ENCODE results near the gene KCNJ6. TPM values are rescaled to one million over a fixed set of nuclear protein-coding genes. Genes with fewer than 3 reads are reported as not detected.

Gene KCNJ6
- total RNA-seq, 2 donors from 2014 or later = not detected

GRCh38 chr21:37558676-37559211, 357.5 kb downstream of the KCNJ6 start:
- H3K9me3 Mint-ChIP-seq = no peaks in the 10 kb centered on the region
- peaks cover 7% of the 10 kb centered on the region for H3K4me1 Mint-ChIP-seq (ENCODE audit: low read depth)
- no peak for DNase-seq
- peaks cover 15% of the 10 kb centered on the region for H3K27me3 Mint-ChIP-seq (ENCODE audit: low read depth)
- H3K4me3 Mint-ChIP-seq = no peak overlapping the region
- ATAC-seq (replicated peaks in 1 of 2) = no peak
- H3K27ac Mint-ChIP-seq = no peak overlapping the region
- H3K36me3 Mint-ChIP-seq (ENCODE audit: insufficient read depth in 2 of 2) = no peaks in the 10 kb centered on the region

Measured in activated T-cell treated with anti-CD3 and anti-CD28 coated beads, Interleukin-2, amount 50 U/mL, for 72 hours (primary cell).